HL-60/S4 (cell line): ENCODE measurements around the gene CLSTN2.

ENCODE experiments used
- in situ Hi-C: fragments of 300-500 bp; cut with MboI; formaldehyde crosslinking; loops from 2 replicates; pipeline ENCODE4 v1.14.3; 2022; ENCODE audit warnings: low sequenced_read_pairs

CLSTN2 gene

DNA sequence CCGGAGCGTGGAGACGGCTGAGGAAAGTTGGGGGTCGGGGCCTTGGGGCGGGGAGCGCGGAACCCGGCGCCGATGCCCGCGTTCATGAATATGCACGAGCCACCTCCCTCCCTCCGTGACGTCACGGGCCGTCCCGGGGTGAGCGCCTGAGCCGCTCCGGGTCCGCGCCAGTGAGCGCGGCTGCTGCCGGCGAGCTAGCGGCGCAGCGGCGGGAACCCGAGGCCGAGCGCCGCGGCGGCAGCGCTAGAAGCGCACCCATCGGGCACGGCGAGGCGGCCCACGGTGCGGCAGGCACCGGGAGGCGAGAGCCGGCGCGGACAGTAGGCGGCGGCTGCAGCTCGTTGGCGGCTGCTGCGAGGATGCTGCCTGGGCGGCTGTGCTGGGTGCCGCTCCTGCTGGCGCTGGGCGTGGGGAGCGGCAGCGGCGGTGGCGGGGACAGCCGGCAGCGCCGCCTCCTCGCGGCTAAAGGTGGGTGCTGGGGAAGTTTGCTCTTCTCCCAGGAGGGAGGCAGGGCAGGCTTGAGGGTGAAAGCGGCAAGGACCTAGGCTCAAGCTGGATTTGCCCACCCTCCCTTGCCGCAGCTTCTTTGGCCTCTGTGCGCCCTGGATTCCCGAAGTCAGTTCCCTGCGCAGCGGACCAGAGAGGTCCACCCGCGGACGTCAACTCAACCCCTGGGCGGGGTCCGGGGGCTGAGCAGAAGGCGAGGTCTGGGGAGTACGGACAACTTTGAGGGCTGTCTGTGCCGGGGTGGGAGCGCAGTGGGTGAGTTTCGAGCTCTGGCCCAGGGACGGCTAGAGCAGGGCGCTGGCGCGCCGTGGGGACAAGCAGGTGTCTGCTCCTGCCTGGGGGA is at the start of gene CLSTN2:
Gene CLSTN2 (plus strand): TSS at position 170 of the 850 bp plus-strand sequence.
- in situ Hi-C loops = no loop called here

- in situ Hi-C loops = no loop called here
Observed at GRCh38 chr3:139887431-139887830, 47.6 kb upstream of the CLSTN2 start.

DNA sequence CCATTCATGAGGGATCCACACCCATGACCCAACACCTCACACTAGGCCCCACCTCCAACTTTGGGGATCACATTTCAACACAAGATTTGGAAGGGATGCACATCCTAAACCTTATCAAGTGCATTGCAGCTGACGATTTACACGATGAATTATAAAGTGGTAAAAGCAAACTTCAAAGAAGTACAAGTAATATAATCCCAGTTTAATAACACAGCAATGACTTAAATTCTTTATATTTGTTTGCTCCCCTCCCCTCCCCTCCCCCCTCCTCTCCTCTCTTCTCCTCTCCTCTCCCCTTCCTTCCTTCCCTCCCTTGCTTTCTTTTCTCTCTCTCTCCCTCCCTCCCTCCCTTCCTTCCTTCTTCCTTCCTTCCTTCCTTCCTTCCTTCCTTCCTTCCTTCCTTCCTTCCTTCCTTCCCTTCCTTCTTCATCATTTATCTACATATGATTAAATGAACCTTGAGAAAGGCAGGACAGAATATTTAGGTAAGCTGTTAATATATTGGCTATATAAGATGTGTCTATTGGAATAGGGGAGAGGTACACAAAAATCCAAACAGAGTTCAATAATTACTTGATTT is 46.3 kb upstream of the CLSTN2 start:
- in situ Hi-C loops = no loop called here

DNA sequence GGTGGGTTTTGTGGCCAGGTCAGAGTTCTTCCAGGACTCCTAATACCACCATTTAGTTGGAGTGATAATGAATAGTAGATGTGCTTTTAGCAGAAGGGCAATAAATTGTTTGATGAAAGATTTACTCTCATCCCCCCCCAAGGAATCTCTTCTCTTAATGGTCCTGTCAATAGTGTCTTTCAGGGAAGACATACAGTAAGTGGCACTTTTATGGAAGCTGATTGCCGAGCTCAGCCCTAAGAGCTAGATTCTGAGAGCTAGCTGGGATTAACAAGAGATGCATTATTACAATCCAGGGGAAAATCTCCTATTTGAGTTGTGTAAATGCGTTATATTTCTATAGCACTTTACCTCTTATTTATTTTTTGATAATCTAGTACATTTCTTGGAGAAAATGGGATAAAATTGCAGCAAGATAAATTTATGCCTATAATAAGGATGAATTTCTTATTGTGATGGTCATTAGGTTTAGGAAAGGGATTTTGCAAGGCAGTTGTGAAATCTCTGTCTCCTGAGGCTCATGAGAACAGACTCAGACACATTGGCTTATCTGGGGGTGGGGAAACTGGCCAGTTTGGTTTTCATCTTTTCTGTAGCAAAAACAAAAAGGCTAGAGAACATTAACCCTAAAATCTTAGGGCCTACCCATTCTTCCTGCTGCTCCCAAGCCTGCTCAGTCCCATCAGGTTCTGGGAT is 41.6 kb upstream of the CLSTN2 start:
- in situ Hi-C loops = no loop called here

GRCh38 chr3:139893963-139894642 is 40.9 kb upstream of the CLSTN2 start:
- in situ Hi-C loops = no loop called here

GRCh38 chr3:139894643-139894989 is 40.4 kb upstream of the CLSTN2 start:
- in situ Hi-C loops = no loop called here

DNA sequence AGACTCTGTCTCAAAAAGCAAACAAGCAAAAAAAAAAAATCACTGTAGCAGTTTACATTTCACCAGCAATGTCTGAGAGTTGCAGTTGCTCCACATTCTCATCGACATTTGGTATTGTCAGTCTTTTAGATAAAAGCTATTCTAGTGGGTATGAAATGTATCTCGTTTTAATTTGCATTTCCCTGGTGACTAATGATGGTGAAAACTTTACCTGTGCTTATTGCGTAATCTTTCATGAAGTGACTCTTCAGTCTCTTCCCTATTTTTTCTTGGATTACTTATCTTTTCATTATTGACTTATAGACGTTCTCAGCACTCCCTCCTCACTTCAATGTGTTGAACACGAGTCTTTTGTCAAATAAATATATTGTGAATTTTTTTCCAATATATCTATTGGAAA is 37.2 kb upstream of the CLSTN2 start:
- in situ Hi-C loops = no loop called here

- in situ Hi-C loops = no loop called here
Observed at GRCh38 chr3:139906418-139906817, 28.6 kb upstream of the CLSTN2 start.

GRCh38 chr3:139909811-139910210 is 25.2 kb upstream of the CLSTN2 start:
- in situ Hi-C loops = no loop called here

- in situ Hi-C loops = no loop called here
Observed at GRCh38 chr3:139916271-139916670, 18.7 kb upstream of the CLSTN2 start.

GRCh38 chr3:139917226-139917785 is 17.7 kb upstream of the CLSTN2 start:
- in situ Hi-C loops = no loop called here

- in situ Hi-C loops = no loop called here
Observed at GRCh38 chr3:139928708-139929505, 6.1 kb upstream of the CLSTN2 start.

- in situ Hi-C loops = no loop called here
Observed at GRCh38 chr3:139930211-139930610, 4.8 kb upstream of the CLSTN2 start.

DNA sequence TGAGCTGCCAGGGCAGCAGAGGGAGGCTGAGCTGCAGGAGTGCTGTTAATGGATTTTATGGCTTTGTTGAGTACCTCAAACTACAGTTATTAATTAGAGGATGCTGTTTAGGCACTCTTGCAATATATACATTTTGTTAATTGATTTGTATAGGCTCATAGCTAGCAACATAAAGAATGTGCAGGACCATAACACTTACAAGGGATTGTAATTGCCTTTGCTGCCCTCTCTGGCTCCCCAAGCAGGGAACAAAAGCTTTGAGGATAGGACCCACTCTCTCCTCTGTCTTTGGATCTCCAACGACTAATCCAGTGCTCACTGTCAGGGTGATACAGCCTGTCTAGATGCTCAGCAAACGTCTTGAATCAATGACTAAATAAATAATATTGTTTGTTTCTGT is 1.2 kb upstream of the CLSTN2 start:
- in situ Hi-C loops = no loop called here

- in situ Hi-C loops = no loop called here
Observed at GRCh38 chr3:139934613-139935015, 371 bp upstream of the CLSTN2 start.

DNA sequence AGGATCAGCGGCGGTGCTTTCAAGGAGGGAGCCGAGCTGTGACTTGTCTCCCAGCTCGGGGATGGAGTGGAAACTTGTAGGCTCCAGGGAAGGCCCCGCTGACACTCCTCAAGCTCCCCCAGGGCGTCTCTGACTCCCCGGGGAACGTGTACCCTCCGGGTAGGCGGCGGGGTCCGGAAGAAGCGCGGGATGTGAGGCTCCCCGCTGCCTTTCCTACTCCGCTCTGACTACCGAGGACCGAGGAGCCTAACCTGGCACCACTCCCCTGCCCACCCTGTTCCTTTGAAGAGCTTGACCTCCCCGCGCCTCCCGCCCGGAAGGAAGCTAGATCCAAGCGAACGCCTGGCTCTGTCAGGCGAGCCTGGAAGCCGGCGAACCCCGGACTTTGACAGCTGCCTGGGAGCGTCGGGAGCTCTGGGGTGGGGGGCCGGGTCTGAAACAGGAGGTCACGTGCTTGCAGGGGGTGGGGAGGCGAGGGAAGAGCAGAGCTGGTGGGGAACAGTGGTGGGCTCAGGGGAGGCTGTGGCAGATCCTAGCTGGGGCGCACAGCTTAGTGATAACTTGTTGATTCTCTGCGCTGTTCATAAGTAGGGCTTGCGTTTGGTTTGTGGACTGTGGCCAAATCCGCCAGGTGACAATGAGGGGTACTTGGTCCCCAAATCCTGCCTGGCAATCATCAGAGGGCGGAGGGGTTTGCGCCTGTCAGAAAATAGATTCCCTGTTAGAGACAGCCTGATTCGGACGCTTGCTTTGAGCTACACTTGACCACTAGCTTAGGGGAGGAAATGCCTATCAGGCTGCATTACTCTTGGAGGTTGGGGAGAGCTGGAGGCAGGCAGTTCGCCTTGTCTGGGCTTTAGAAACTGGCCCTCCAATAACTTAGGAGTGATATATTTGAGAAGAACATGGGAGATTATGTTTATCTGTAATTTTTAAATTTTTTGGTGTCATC is 1.2 kb downstream of the CLSTN2 start:
- in situ Hi-C loops = no loop called here

- in situ Hi-C loops = no loop called here
Observed at GRCh38 chr3:139937674-139938279, 2.8 kb downstream of the CLSTN2 start.

DNA sequence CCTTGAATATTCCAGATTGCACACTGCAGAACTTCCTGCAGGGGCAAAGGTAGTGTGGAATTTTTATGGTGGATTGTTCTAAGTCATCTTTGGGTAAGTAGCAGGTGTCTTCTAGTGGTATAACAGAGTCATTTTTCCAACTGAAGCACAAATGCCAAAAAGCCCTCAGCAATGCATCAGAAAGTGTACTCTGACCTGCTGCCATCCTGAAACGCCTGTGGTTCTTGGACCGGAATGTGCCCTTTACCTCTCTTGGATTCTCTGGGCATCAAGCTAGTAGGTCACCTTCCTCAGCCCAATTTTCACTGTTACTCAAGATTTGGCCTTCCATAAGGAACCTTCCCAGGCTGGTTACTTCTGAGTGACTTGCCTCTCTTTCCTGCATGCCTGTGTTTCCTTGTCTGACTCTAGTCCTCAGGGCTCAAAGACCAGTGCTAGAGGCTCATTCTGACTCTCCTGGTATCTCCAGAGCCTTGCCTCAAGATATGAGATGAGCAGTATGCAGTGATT is 4.8 kb downstream of the CLSTN2 start:
- in situ Hi-C loops = no loop called here

- in situ Hi-C loops = no loop called here
Observed at GRCh38 chr3:139940622-139941021, 5.6 kb downstream of the CLSTN2 start.
